NCI-H345 (cell line): Measurements from ENCODE around the gene KIF4B.

ENCODE experiments used
- DNase-seq: peaks from one replicate; lab custom pipeline; 2025; lab: John Stamatoyannopoulos, UW

The KIF4B gene

GRCh38 chr5:155052532-155052931 lies 39.0 kb downstream of the KIF4B start:
- no peak for DNase-seq

- DNase-seq, result no peak
Measured at GRCh38 chr5:155053501-155053900, 39.9 kb downstream of the KIF4B start.

GRCh38 chr5:155056644-155057269 lies 43.2 kb downstream of the KIF4B start:
- DNase-seq, result no peak

GRCh38 chr5:155057626-155058025 lies 44.1 kb downstream of the KIF4B start:
- no peak for DNase-seq

GRCh38 chr5:155064580-155064979 lies 51.0 kb downstream of the KIF4B start:
- no peak for DNase-seq

- DNase-seq, result no peak
Measured at GRCh38 chr5:155066886-155067595, 53.5 kb downstream of the KIF4B start.
